Central memory CD4-positive, alpha-beta T cell (primary cell): Measurements from ENCODE around the gene SFXN5.
"Not testable (repeated sequence)": the region's sequence is repeated elsewhere in the genome, so short reads cannot be mapped to it uniquely, and the experiment has no call there.

Experiments used
- DNase-seq: peaks from one replicate; pipeline ENCODE4 v3.0.0; 2022

SFXN5 gene

DNA sequence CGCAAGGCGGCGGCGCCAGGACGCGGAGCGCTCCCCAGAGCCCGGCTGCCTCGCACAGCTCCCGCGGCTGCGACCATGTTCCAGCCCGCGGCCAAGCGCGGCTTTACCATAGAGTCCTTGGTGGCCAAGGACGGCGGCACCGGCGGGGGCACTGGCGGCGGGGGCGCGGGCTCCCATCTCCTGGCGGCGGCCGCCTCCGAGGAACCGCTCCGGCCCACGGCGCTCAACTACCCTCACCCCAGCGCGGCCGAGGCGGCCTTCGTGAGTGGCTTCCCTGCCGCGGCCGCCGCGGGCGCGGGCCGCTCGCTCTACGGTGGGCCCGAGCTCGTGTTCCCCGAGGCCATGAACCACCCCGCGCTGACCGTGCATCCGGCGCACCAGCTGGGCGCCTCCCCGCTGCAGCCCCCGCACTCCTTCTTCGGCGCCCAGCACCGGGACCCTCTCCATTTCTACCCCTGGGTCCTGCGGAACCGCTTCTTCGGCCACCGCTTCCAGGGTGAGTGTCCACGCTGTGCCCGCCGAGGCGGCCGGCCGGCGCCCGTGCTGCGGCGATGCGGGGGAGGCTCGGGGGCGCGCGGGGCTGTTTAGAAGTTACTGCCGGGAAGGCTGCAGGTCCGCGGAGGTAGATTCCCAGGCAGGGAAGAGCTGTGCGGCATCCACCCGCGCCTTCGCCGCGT lies 153.5 kb downstream of the SFXN5 start:
- DNase-seq: no peak

DNA sequence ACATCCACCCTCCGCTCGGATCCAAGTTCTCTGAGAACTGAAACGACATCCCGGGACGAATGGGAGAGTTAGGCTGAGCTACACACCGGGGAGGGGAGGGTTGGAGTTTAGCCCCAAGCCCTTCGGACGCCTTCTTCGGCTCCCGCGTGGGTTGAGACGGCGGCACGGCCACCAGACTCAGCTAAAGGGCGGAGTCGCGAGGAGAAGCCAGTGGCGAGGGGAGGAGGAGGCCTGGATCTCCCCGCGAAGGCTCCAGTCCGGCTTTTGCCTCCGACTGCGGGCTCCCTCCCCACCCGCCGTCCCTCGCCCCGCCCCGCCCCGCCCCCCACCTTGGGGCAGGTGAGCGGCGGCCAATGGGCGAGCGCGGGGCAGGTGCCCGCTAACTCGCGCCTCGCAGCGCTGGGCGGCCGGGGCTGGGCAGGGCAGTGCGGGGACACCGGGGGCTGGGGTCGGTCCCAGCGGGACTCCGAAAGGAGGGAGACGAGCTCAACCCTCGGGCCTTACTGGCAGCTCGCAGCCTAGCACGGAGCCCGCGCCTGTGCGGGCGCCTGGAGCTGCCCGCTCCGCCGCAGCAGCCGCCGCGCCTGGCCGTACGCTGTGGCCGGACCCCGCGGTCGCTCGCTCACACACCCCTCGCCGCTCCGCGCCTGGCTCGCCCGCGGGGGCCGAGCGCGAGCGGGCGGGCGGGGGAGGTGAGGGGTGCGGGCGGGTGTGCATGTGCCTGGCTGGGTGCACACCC lies 154.2 kb downstream of the SFXN5 start, which contains the start of gene EMX1:
Gene EMX1, plus strand, starts transcription at position 382 of the 739 bp plus-strand sequence. Its CDS starts 334 bp downstream, at position 716.
- peak; percentile 48 for DNase-seq

DNA sequence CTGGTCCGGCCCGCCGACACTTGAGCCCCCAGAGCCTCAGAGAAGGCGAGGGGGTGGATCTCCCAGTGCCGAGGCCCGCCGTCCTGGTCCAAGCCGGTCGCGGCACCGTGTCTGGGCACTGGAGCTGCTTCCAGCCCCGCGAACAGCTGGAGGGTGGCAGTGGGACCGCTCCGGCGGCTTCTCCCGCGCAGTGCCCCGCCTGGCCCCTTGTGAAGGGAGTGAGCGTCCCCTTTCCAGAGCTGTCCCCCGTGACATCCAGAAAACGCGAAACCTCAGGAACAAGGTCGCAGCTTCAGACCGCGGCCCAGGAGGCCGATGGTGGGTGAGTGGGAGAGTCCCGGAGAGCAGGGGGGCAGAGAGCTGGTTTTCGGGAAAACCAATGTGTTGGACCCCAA lies 154.8 kb downstream of the SFXN5 start:
- DNase-seq: no peak

DNA sequence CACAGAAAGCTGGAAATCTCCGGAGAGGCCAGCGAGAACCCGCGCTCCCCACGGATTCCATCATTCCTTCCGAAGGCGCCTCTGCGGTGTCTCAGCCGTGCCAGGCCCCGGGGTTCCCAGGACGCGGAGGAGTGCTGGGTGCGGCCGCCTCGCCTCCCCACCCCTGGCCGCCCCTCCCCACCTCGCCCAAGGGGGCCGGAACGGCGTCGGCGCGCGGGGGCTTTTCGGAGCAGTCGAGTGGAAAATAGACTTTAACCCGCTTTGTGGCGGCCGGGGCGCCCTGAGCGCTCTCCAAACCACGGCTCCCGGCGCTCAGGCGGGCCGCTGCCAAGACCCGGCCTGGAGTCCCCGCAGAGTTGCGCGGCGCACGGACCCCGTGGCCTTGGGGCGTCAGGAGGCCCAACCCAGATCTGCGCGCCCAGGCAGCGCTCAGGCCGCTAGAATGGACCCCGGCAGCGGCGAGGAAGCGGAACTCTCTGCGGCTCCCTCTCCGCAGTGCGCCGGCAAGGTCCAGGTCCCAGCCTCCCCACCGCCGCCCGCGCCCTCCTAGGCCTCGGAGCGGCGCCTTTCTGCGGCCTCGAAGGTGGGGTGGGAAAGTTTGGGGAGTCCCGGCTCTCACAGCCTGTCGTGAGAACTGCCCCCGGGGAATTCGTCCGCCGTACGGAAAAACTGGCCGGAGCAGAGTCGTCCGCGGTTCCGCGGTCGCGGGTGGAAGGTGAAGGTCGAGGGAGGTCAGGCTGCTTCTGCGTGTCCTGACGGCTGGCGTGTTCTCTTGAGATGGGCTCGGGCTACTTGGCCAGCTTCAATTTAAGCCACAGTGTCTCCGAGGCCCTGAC lies 155.4 kb downstream of the SFXN5 start:
- peak; percentile 44 for DNase-seq

DNA sequence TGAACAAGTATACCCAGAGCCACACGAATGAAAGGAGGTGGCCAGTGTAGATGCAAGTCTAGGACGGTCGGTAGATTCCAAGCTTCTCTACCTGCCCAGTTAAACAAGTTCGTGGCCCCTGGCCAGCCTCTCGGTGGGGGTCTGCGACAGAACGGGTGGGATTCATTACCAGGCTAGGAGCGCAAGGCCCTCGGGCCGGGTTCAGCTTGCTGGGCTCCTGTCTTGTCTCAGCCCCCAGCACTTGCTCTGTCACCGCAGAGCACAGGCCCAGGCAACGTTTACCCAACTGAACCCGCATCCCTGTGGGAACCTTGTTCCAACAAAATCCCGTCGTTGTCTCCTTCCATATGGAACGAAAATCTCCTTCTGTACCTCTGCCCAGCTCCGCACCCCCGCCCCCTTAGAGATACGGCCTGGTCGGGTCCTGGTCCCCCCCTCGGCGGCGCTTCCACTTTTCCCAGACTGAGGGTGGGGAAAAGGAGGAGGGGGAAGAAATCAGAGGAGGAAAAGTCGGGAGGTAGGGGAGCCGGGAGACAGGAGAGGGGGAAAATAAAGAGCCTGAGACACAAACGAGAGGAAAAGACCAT lies 156.1 kb downstream of the SFXN5 start:
- DNase-seq: no peak

DNA sequence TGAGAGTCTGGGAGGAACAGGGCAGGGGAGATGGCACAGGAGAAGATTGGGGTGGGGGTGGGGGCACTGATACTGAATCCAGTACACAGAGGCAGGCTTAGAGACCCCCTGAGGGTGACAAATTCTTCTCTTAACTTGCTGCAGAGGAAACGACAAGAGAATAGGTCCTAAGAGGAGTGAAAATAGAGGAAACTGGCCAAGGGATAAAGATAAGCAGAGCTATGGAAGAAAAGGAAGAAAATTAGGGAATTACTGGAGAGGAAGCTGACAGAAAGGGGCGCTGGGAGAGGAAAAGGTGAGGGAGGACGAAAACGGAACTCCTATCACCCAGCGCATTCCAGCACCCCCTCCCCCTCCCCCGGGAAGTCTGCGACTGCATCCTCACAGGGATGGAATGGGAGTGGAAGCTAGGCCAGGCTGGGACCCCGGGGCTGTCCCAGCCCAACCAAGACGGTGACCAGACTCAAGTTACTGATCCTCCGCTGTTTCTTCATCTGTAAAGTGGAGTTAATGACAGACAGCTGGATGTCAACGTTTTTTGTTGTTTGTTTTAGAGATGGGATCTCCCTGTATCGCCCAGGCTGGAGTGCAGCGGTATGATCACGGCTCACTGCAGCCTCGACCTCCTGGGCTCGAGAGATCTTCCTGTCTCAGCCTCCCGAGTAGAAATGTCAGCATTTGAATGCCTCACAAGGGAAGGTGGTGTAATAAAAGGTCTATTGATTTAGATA lies 156.8 kb downstream of the SFXN5 start:
- DNase-seq: no peak

DNA sequence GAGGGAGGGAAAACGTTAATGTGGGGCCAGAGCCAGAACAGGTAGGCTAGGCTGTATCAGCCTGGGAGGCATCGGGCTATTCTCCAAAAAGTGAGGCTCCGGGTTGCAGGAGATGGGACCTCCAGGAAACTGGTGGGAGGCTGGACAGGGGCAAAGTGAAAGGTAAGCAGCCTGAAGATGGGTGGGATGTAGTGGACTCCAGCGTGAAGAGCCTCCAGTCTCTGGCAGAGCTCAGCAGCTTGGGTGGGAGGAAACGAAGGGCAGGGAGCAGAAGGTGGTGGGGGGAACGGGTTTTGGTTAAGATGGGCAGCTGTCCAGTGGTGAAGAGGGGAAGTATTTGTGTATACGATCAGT lies 157.3 kb downstream of the SFXN5 start:
- DNase-seq: no peak

DNA sequence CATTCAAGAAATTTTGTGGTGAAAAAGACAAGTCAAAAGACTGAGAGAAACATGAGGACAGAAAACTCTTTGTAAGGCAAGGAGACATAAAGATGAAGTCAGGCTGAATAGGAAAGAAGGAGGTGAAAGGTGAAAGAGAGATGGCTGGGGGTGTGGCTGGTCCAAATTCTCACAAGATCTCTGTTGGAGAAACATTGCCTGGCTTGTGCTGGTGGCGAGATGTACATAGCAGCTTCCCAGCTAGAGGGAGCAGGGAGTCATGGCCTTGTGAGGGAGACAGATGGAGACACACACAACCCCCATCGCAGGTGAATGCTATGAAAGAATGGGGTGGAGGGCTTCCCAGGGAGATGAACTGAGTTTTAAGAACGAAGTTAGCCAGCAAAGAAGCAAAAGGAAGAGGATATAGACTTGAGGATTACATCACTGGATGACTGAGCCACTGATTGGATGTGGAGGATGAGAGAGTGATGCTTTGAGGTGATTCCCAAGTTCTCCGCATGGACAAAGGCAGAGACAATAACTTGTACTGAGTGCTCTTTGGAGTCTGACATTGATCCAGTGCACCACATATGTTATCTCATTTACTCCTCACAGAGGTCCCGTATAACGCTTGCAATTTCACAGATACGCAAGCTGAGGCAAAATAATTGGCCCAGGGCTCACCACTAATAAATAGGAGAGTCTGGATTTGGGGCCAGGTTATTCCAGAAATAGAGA lies 157.9 kb downstream of the SFXN5 start:
- no peak for DNase-seq

DNA sequence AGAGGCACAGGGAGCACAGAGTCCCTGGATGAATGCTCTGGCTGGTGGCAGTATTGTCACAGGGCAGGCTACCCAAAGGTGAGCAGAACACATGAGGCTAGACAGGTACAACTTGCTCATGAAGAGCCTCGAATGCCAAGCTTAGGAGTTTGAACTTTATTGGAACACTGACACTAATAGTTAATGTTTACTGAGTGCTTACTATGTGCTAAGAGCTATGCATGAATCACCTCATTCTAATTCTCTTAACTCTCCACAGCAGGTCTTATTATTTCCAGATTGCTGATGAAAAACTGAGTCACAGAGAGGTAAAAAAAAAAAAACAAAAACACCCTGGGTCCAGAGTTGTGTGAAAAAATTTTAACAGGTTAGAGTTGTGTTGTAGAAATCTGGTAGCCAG lies 160.3 kb downstream of the SFXN5 start:
- no peak for DNase-seq

DNA sequence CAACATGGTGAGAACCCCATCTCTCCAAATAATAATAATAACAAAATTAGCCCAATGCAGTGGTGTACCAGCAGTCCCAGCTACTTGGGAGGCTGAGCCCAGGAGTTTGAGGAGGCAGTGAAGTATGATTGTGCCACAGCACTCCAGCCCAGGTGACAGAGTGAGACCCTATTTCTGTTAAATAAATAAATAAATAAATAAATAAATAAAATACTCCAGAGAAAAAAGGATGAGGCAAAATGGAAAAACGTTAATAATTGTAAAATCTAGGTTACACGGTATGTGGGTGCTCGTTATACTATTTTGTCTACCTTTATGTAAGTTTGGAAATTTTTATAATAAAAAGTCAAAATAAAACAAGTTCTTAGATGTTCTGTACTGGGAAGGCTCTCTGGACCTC lies 162.8 kb downstream of the SFXN5 start:
- DNase-seq: no peak

DNA sequence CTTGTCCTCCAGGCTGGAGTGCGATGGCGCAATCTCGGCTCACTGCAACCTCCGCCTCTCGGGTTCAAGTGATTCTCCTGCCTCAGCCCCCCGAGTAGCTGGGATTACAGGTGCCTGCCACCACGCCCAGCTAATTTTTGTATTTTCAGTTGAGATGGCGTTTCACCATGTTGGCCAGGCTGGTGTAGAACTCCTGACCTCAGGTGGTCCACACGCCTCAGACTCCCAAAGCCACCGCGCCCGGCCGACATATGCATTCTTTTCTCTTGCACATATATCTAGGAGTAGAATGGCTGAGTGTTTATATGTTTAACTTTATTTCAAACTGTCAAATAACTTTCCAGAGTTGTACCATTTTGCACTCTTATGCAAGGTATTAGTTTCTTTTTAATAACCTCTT lies 164.1 kb downstream of the SFXN5 start:
- not testable (repeated sequence) for DNase-seq

DNA sequence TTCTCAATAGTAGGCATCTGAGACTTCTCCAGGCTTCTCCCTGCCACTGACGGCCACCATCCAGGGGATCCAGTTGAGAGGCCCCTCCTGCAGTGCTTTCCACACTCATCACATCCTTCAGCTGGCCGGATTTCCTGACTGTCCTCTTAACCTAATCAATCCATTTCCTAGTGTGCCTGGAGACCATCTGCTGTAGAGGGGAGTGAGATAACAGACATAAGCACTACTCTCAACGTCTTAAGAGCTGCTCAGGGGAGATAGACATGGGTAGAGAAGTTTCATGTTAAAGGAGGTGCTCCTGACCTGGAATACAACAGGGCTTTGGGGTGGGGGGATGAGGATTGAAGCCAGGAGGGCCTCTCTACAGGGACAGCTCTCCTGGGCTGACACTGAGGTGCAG lies 170.1 kb downstream of the SFXN5 start:
- DNase-seq: no peak

DNA sequence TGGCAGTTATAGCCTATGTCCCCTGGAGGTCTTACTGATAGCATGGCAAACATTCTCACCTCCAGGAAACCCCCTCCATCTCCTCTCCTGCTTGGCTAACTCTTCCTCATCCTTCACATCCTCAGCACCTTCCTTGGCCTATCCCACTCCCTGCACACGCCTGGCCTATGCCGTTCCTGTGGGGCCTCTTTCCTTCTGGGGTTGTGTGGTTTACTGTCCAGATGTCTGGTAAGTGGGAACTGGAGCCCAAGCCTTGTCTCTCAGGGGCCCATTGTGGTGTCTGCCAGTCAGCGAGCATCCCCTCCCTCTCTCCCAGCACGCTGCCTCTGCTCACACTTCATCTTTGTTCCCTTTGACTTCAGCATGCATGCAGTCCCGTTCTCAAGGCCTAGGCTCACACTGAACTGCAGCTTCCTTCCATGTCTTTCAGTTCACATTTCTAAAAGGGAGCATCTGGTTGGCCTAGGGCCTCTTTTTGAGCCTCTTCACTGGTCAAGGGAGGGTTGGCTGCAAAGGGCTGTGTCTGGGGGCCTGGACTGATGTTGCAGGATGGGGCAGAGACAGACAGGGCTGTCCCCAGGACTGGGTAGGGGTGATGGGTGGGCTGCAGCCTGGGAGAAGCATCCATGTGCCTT lies 171.2 kb downstream of the SFXN5 start:
- DNase-seq: no peak

DNA sequence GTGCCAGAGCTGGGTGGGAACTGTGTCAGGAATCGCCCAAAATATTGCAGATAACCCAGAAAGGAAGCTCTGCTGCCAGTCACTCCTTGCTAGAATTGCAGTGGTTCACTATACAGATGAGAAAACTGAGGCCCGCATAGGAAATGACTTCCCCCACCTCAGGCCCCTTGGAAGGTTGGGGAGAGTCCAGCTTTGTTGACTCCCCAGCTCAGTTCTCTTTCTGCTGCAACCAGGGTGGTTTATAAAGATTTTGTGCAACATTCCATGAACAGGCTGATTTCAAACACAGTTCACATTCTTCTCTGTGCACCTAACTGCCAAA lies 173.0 kb downstream of the SFXN5 start:
- no peak for DNase-seq

DNA sequence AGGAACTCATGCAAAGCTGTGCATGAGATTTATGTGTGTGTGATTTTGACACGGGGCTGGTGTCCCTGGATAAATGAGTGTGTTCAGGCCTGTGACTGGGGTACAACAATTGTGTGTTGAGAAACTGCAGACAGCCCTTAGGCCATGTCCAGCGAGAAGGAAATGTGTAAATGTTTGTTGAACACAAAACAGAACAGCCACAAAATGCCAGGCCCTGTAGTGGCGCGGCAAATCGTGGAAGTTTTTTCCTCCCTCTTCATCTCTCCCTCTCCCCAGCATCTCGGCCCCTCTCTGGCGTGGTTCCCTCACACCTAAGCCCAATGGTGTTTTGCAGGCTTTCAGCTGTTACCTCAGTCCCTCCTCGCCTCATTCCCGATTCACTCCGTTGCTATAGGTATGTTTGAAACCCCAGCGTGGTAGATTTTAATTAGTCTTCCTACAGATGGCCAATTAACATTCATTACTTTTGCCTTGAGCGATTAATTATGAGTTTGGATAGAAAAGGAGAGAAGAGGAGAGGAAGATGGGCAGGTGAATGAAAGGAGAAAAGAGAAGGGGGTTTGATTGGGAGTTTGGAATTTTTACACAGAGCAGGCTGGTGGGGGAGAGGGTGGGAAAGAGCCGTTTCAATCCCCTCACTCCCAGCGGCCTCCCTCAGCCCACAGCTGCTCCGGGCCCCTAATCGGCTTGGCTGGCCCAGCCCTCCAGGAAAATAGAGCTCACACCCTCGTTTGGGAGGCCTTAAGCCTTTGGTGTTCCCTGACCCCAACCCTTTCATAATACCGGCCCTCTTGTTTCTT lies 173.5 kb downstream of the SFXN5 start:
- no peak for DNase-seq

DNA sequence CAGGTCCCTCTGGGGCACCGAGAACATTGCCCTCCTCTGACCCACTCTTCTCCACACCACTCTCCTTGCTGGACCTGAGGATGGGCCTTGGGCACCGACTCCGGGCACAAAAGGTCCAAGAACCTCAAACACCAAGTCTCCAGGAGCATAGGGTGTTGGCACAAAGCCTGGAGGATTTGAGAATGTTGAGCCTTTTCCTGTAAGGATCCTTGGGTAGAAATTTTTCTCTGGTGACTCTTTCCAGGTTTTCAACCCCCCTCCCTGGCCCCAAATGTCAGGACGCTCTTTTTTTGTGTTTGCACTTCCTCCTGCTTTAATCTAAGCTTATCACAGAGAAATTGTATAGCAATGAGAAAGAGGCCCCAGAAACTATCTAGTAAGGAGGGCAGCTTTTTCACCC lies 175.1 kb downstream of the SFXN5 start:
- no peak for DNase-seq

DNA sequence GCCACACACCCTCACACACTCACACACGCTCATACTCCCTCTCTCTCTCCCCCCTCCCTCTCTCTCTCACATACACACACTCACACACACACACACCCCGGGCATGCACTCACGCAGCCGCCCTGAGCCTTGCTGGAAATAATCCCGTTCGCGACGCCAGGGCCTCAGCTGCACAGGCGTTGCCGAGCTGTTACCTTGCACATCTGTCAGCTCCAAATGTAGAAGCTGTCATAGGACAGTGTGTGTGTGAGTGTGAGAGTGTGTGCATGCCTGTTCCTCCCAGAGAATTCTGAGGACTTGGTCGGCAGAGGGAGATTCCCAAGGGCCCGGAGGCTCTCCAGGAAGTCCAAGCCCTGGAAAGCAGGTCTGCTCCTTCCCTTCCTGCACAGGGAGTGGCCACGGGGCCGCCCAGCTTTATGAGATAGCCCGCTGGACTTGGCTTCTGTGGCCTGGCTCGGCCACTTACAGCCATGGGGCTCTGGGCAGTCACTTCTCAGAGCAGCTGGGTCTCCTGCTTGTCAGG lies 175.7 kb downstream of the SFXN5 start:
- DNase-seq: no peak

DNA sequence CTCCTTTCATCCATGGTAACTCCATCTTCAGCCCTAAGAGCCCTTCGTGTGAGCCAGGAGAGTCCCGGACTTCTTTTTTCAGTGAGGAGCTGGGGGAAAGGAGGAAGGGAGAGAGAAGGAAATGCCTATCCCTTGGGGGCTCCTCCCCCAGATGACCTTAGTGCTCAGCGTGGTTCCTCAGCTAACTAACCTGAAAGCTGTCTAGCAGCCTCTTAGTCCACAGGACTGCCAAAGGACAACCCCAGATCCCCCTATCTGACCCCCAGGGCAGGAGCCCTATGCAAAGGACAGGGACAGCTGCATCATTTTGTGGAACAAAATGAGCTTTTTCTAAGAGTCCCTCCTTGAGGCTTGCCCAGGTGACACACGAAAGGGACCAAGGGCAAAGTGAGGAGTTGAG lies 176.4 kb downstream of the SFXN5 start:
- DNase-seq: no peak

DNA sequence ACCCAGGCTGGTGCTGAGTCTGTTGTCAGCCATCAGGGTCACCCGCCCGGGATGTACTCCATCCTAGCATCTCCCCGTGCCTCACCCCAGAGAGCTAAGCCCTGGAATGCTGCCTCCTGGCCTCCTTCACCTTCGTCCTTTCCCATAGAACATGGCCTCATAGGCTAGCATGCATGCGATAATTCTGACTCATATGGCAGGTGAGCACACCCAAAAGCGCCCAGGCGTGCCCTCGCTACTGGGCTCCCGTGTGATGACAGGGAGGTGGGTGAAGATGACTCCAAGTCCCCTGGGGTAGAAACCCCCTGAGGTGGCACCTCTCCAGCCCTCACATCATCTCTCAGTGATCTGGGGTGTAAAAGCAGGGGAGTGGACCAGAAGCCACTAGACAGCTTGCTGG lies 177.0 kb downstream of the SFXN5 start:
- DNase-seq: no peak

DNA sequence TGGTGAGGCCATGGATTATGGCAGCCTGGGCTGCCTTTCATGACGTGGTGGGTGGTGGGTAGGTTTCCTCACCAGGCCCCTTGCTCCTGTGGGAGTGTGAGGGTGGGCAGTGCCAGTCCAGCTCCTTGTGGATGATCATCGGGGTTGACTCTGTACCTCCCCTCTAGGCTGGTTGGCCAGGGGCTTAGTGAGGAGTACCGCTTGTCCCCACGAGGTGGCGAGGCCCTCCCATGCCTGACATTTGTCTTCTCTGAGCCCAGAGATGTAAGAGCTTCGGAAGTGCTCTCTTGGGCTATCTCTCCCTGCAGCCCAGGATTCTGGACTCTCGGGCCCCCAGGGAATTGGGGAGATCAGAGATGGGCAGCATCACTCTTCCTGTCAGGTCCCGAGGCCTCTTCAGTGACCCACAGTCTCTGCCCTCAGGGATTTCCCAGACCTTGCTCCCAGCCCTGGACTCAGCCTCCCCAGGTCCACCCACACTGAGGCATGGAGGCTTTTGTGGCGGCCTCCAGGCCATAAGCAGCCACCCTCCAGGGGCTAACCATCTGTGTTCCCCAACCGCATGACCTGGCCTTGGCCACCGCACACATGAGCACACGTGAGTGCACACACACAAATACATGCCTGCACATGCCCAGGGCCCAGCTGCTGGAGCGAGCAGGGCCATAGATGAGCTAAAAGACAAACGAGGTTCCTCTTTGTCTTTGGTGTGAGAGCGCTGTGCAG lies 177.8 kb downstream of the SFXN5 start:
- DNase-seq: no peak
